Fibroblast of upper back skin (primary cell): ENCODE data around the gene GJE1.

Source experiments
- DNase-seq: peaks from one replicate; pipeline ENCODE4 v3.0.0-alpha.2; 2013

GJE1 gene

DNA sequence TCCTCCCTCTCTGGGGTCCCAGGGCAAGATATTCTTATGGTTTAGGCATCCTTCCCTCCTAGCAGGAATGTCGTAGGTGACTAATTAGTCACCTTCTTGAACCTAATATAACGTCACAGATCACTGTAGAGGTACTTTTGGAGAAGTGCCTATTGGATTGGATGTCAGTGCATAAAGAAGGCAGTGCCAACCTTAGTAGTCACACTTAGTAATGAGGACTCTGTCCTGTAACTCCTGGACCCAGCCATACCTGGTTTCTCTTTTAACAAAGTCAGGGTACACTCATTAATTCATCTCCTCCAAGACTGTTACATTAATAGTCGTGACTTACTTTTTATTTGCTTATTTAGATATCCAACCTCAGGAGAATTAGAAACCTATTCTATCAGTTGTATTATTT lies 34.3 kb downstream of the GJE1 start:
- no peak for DNase-seq

DNA sequence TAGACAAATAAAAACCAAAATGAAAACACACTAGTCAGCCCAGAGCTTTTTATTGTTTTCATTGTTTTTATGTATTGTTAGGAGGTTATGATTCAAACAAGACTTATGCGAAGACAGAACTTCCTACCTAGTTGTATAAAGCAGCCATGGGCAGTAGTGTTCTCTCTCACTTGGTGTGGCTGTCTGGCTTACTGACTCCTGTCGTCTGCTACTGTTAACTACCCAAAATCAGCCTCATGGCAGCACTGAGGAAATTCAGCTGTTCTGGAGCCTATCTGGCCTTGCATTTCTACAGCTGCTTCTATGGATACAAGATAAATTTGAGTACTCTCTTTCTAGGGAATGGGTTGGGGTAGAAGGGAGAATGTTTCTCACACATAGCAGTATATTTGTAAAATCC lies 34.8 kb downstream of the GJE1 start:
- no peak for DNase-seq

DNA sequence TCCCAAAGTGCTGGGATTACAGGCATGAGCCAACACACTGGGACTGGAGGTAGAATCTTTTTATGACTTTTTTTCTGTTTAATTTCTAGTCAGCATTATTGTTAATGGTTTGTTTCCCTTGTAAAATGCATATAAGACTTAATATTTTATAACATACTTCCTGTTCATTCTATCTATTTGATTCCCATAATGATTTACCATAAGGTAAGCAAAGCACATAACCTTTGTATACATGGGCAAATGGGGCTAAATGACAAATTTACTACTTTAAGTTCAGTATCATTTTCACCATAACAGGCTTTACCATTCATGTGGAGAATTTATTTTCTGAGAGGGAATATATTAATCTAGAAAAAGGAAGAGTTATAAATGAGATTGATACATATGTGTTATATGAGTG lies 38.6 kb downstream of the GJE1 start:
- DNase-seq: no peak

DNA sequence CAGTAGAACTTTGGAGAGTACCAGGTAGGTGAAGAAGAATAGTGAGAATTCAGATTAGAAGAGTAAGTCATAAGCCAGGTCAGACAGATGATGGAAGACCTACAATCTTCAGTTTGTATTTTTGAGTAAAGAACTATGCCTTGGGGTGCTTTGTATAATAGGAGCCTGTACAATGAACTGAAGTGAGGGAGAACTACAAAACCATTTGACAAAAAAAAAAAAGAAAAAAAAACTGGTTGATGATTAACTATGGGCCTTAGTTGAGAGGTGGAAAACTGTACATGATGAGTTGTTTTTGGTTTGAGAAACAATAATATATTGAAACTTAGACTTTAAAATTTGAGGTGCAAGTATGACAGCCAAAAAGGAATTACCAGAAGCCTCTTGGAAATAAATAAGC lies 40.0 kb downstream of the GJE1 start:
- no peak for DNase-seq

DNA sequence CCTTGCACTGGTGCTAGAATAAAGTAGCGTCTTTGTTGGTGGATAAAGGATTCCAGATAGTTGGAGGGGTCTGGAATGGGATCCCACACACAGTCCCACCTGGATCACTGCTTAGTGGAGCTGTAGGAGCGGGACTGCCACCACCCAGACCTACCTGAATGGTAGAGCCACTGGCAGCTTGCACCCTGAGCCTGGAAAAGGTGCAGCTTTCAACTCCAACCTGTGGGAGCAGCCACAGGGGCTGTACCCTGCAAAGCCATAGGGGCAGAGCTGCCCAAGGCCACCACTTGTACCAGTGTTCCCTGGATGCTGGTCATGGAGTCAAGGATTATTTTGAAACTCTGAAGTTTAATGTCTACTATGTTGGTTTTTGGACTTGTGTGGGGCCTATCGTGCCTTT lies 41.3 kb downstream of the GJE1 start:
- no peak for DNase-seq

DNA sequence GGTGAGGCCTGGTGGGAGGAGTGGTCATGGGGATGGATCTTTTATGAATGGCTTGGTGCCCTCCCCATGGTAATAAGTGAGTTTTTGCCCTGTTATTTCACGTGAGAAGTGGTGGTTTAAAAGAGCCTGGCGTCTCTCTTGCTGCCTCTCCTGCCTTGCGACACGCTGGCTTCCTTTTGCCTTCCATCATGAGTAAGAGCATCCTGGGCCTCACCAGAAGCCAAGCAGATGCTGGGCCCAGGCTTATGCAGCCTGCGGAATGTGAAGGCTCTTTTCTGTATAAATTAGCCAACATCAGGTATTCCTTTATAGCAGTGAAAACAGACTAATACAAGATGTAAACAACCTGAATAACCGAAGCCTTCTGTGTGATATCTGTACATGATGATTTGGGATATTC lies 42.0 kb downstream of the GJE1 start:
- DNase-seq: peak; percentile 15

DNA sequence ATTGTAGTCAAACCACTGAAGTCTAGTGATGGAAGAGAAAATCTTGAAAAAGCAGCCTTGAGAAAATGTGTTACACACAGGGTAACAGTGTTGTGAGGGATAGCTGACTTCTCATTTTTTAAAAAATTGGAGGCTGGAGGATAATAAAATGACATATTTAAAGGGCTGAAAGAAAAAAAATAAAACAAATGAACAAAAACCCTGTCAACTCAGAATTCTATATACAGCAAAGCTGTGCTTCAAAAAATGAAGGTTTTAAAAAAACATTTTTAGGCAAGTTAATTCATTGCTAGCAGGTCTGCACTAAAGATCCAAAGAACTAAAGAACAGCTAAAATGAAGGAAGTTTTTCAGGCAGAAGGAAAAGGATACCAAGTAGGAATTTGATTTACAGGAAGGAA lies 45.4 kb downstream of the GJE1 start:
- DNase-seq: no peak

DNA sequence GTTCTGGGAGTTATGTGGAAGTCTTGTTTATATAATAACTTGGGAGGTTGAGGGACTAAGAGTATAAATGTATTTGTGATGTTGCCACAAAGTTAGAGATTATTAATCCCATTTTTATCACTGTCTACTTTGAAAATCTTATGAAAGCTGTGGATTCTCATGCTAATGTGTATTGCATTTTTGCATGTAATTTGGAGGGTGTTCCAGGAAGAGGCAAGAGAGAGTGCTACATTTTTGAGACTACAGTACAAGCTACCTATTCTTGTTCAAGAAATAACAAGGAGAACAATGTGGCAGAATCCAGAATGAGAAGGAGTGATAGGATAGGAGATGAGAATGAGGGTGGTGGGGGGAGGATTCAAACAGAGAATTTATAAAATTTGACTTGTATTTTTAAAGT lies 49.3 kb downstream of the GJE1 start:
- no peak for DNase-seq

DNA sequence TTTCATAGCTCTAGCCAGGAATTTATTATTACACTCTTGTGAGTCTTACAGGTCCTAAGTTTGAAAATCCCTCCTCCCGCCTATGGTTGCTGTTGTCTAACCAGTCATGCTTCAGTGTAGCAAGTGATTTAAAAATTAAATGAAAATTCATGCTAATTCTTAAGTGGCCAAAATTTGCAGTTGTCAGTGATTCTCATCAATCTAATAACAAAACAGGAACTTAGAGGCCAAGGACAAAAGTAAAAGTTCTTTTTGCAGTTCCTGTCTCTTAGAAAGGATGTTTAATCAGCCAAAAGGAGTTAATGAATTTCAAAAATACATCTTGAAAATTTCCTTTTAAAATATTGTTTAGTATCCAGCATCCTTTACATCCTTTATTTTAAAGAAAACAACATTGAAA lies 50.6 kb downstream of the GJE1 start:
- no peak for DNase-seq

DNA sequence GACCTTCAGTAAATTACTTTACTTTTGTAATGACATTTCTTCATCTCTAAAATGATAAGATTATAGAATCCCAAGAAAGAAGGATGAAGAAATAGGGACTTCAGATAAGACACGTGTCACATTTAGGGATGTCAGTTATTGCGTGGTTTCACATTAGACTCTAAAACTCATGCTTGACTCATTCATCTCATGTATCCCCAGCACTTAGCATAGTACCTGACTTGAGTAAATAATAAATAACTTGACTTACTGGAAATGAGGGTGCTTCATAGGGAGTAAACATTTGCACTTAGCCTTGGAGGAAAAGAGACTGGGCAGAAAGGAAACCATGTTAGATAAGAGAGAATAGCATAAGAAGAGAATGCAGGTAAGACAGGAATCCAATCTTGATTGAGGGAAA lies 51.6 kb downstream of the GJE1 start:
- DNase-seq: no peak
